H1 (cell line): ENCODE measurements around the gene OSBPL2. TPM values are rescaled to one million over a fixed set of nuclear protein-coding genes. Genes with fewer than 3 reads are reported as not detected.

Experiments used
- CTCF ChIA-PET: fragments of 300-600 bp; sonication (Branson Sonifier 250); formaldehyde crosslinking; loops from one replicate; lab custom pipeline; 2021; ENCODE audit not compliant: partially characterized antibody; lab: Charles Lee
- POLR2A ChIA-PET: fragments of 300-600 bp; sonication (Branson Sonifier 250); formaldehyde crosslinking; loops from one replicate; lab custom pipeline; 2021; ENCODE audit warnings: inconsistent platforms; ENCODE audit not compliant: partially characterized antibody; lab: Charles Lee
- DNase-seq, 2 experiments: peaks; one replicate each; pipeline versions ENCODE4 v3.0.0 to v3.0.0-alpha.2; 2010 to 2022; ENCODE audit warnings: low spot score in 2 of 2, low read depth in 1 of 2, mixed read lengths in 1 of 2
- FAIRE-seq: peaks from 2 replicates; lab custom pipeline; 2011; peaks lifted over from hg19 to GRCh38; lab: Jason Lieb, UNC
- H2AFZ ChIP-seq: 2 replicates; pipeline ENCODE4 v1.8.1; 2012; ENCODE audit warnings: low read length, inconsistent platforms
- H2AK5ac ChIP-seq: 2 replicates; pipeline ENCODE4 v1.6.1; 2013; ENCODE audit warnings: low read depth, low read length
- H2BK120ac ChIP-seq: replicated peaks from 2 replicates; pipeline ENCODE3; 2013; ENCODE audit warnings: low read depth, low read length, inconsistent platforms
- H2BK12ac ChIP-seq: 2 replicates; pipeline ENCODE4 v1.6.1; 2013; ENCODE audit warnings: low read depth, low read length
- H2BK15ac ChIP-seq: 2 replicates; pipeline ENCODE4 v1.6.1; 2013; ENCODE audit warnings: low read length
- H2BK20ac ChIP-seq: 2 replicates; pipeline ENCODE4 v1.6.1; 2013; ENCODE audit warnings: low read length
- H2BK5ac ChIP-seq: 2 replicates; pipeline ENCODE4 v1.6.1; 2013; ENCODE audit warnings: low read depth, low read length
- H3K14ac ChIP-seq: 2 replicates; pipeline ENCODE4 v1.6.1; 2013; ENCODE audit warnings: inconsistent platforms; ENCODE audit not compliant: insufficient read length
- H3K18ac ChIP-seq: 2 replicates; pipeline ENCODE4 v1.6.1; 2013; ENCODE audit warnings: low read length; ENCODE audit errors: extremely low read depth
- H3K23ac ChIP-seq: 2 replicates; pipeline ENCODE4 v1.6.1; 2013; ENCODE audit warnings: inconsistent platforms; ENCODE audit not compliant: insufficient read length
- H3K23me2 ChIP-seq: 2 replicates; pipeline ENCODE4 v1.6.1; 2013; ENCODE audit warnings: low read depth, low read length
- H3K27ac ChIP-seq: 2 replicates; pipeline ENCODE4 v1.6.1; 2011; ENCODE audit warnings: low read depth, low read length, inconsistent platforms
- H3K27me3 ChIP-seq, 4 experiments: replicated peaks in 1 of 4; 1 replicate in 1 of 4; 2 replicates in 3 of 4; pipeline versions ENCODE4 v1.6.1 to v1.8.1; 2011 to 2013; ENCODE audit warnings: low read length in 3 of 4, mild to moderate bottlenecking in 3 of 4, inconsistent platforms in 2 of 4, mixed read lengths in 2 of 4, moderate library complexity in 1 of 4; ENCODE audit not compliant: control insufficient read depth in 3 of 4, insufficient read depth in 3 of 4; ENCODE audit errors: extremely low read depth in 1 of 4
- H3K36me3 ChIP-seq, 4 experiments: 2 replicates each; pipeline versions ENCODE4 v1.6.1 to v1.8.1; 2011 to 2013; ENCODE audit warnings: mild to moderate bottlenecking in 4 of 4, low read length in 3 of 4, moderate library complexity in 2 of 4, control low read depth in 1 of 4, inconsistent platforms in 1 of 4; ENCODE audit not compliant: insufficient read depth in 4 of 4, control insufficient read depth in 2 of 4
- H3K4ac ChIP-seq: replicated peaks from 2 replicates; pipeline ENCODE3; 2013; ENCODE audit warnings: low read length, low read depth, mixed read lengths, inconsistent platforms; ENCODE audit not compliant: insufficient read length
- H3K4me1 ChIP-seq, 4 experiments: replicated peaks in 1 of 4; 1 replicate in 1 of 4; 2 replicates in 3 of 4; pipeline versions ENCODE4 v1.6.1 to v1.8.1; 2011 to 2013; ENCODE audit warnings: low read length in 3 of 4, inconsistent platforms in 2 of 4, mixed read lengths in 1 of 4; ENCODE audit not compliant: insufficient read depth in 4 of 4, control insufficient read depth in 3 of 4
- H3K4me2 ChIP-seq, 2 experiments: 2 replicates each; pipeline versions ENCODE4 v1.6.1 to v1.8.1; 2011 to 2013; ENCODE audit warnings: low read depth in 2 of 2, low read length in 2 of 2, control low read depth in 1 of 2, inconsistent platforms in 1 of 2, mild to moderate bottlenecking in 1 of 2; ENCODE audit not compliant: insufficient read depth in 1 of 2
- H3K4me3 ChIP-seq, 4 experiments: fragments of 200-600, 300-600 bp in 1 of 4; sonication (generic), shearing (Covaris generic), sonication (Bioruptor Twin) in 1 of 4; 2 replicates each; pipeline versions ENCODE4 v1.5.1 to v1.8.1; 2011 to 2016; ENCODE audit warnings: low read length in 4 of 4, low read depth in 3 of 4, control low read depth in 2 of 4, inconsistent platforms in 2 of 4, mild to moderate bottlenecking in 2 of 4, mixed read lengths in 1 of 4, moderate library complexity in 1 of 4; ENCODE audit not compliant: insufficient read depth in 2 of 4; ENCODE audit errors: extremely low read depth in 1 of 4
- H3K56ac ChIP-seq: replicated peaks from 2 replicates; pipeline ENCODE3; 2013; ENCODE audit warnings: low read depth, mild to moderate bottlenecking, mixed read lengths, low read length, inconsistent platforms; ENCODE audit not compliant: insufficient read length
- H3K79me1 ChIP-seq: 2 replicates; pipeline ENCODE4 v1.6.1; 2013; ENCODE audit warnings: low read depth, low read length, control low read depth
- H3K79me2 ChIP-seq, 2 experiments: 2 replicates each; pipeline versions ENCODE4 v1.6.1 to v1.8.1; 2012 to 2013; ENCODE audit warnings: low read length in 2 of 2, mild to moderate bottlenecking in 2 of 2, inconsistent platforms in 1 of 2; ENCODE audit not compliant: insufficient read depth in 2 of 2, control insufficient read depth in 1 of 2
- H3K9ac ChIP-seq, 4 experiments: replicated peaks in 1 of 4; 1 replicate in 1 of 4; 2 replicates in 3 of 4; pipeline versions ENCODE4 v1.6.1 to v1.8.1; 2011 to 2013; ENCODE audit warnings: low read depth in 3 of 4, low read length in 3 of 4, control low read depth in 2 of 4, mild to moderate bottlenecking in 2 of 4, moderate library complexity in 2 of 4, inconsistent platforms in 1 of 4; ENCODE audit errors: extremely low read depth in 1 of 4
- H3K9me3 ChIP-seq, 2 experiments: 2 replicates each; pipeline versions ENCODE4 v1.6.1 to v1.8.1; 2012 to 2013; ENCODE audit warnings: mild to moderate bottlenecking in 2 of 2, moderate library complexity in 2 of 2, control low read depth in 1 of 2, inconsistent platforms in 1 of 2, low read depth in 1 of 2, low read length in 1 of 2, mixed read lengths in 1 of 2; ENCODE audit not compliant: insufficient read depth in 2 of 2
- H4K20me1 ChIP-seq, 2 experiments: replicated peaks in 1 of 2; 2 replicates each; pipeline versions ENCODE3 to v1.8.1; 2011 to 2013; ENCODE audit warnings: inconsistent platforms in 2 of 2, low read length in 2 of 2, mild to moderate bottlenecking in 1 of 2; ENCODE audit not compliant: insufficient read depth in 2 of 2, control insufficient read depth in 1 of 2
- H4K5ac ChIP-seq: 2 replicates; pipeline ENCODE4 v1.6.1; 2013; ENCODE audit warnings: low read length, low read depth, mixed read lengths, inconsistent platforms; ENCODE audit not compliant: insufficient read length
- H4K8ac ChIP-seq: 2 replicates; pipeline ENCODE4 v1.8.0; 2013; ENCODE audit warnings: mild to moderate bottlenecking, moderate library complexity, low read length, inconsistent platforms; ENCODE audit not compliant: insufficient read depth; ENCODE audit errors: extremely low read depth
- H4K91ac ChIP-seq: replicated peaks from 2 replicates; pipeline ENCODE3; 2013; ENCODE audit warnings: low read length, mixed read lengths, inconsistent platforms; ENCODE audit not compliant: insufficient read length
- ASH2L ChIP-seq: fragments of 200-600, 300-600 bp; sonication (generic); IDR thresholded peaks from one replicate; pipeline ENCODE4 v1.7.1; 2017; ENCODE audit warnings: low read length
- CBX5 ChIP-seq: fragments of 300-800, 300-1000 bp; sonication (generic); IDR thresholded peaks from 2 replicates; pipeline ENCODE4 v1.7.1; 2016; ENCODE audit warnings: antibody characterized with exemption, low read length, low read depth
- CREB1 ChIP-seq: IDR thresholded peaks from 2 replicates; pipeline ENCODE4 v1.6.1; 2012; ENCODE audit warnings: inconsistent platforms
- GABPA ChIP-seq: IDR thresholded peaks from 2 replicates; pipeline ENCODE4 v1.6.1; 2011; ENCODE audit warnings: mild to moderate bottlenecking, low read length, moderate library complexity, borderline replicate concordance; ENCODE audit not compliant: insufficient read depth
- GTF2F1 ChIP-seq: IDR thresholded peaks from 2 replicates; pipeline ENCODE4 v1.6.1; 2012; ENCODE audit warnings: low read depth, low read length, improper control_type of control experiment, borderline replicate concordance
- KDM4A ChIP-seq: IDR thresholded peaks from one replicate; pipeline ENCODE4 v1.7.1; 2012; ENCODE audit warnings: low read depth, mild to moderate bottlenecking, moderate library complexity, low read length, inconsistent platforms; ENCODE audit not compliant: severe bottlenecking
- MAFK ChIP-seq: IDR thresholded peaks from 2 replicates; pipeline ENCODE4 v1.6.1; 2012; ENCODE audit warnings: low read depth, mild to moderate bottlenecking, improper control_type of control experiment, low read length
- NANOG ChIP-seq: IDR thresholded peaks from 2 replicates; pipeline ENCODE4 v1.6.1; 2011; ENCODE audit warnings: low read length, low read depth, mild to moderate bottlenecking, inconsistent platforms; ENCODE audit not compliant: insufficient read depth, poor library complexity, severe bottlenecking
- RAD21 ChIP-seq, 2 experiments: IDR thresholded peaks in 1 of 2; conservative IDR thresholded peaks in 1 of 2; 2 replicates each; pipeline ENCODE4 v1.6.1; 2011; ENCODE audit warnings: low read depth in 2 of 2, low read length in 2 of 2, improper control_type of control experiment in 1 of 2, inconsistent platforms in 1 of 2, mild to moderate bottlenecking in 1 of 2, moderate library complexity in 1 of 2
- SAP30 ChIP-seq: fragments of 300-600 bp; sonication (generic); IDR thresholded peaks from 2 replicates; pipeline ENCODE4 v1.7.1; 2012; ENCODE audit warnings: low read length, moderate library complexity, mild to moderate bottlenecking, inconsistent platforms; ENCODE audit not compliant: insufficient read depth, insufficient replicate concordance
- TAF1 ChIP-seq: IDR thresholded peaks from 2 replicates; pipeline ENCODE4 v1.6.1; 2011; ENCODE audit warnings: mild to moderate bottlenecking, low read depth, low read length
- WGBS, 2 experiments: shearing (Covaris generic) in 1 of 2; methylation state at CpG; one replicate each; pipeline versions ENCODE4 v1.1.6 to v1.1.7; 2013 to 2015; ENCODE audit warnings: low lambda C conversion rate in 2 of 2, mixed read lengths in 2 of 2, inconsistent platforms in 1 of 2, low coverage in 1 of 2, missing lambda C conversion rate in 1 of 2; ENCODE audit not compliant: insufficient replicate concordance in 2 of 2, insufficient coverage in 1 of 2, insufficient read length in 1 of 2; ENCODE audit errors: extremely low coverage in 1 of 2, missing lambda C conversion rate in 1 of 2; 5-methylcytosine and 5-hydroxymethylcytosine counted together
- polyA plus RNA-seq, 7 experiments: library from polyadenylated mRNA; depleted of rRNA in 3 of 7; stranded (reverse) in 5 of 7; unstranded in 2 of 7; fragments of >200 nt in 5 of 7; fragments of 200-250 nt in 2 of 7; gene quantifications; 1 replicate in 5 of 7; 2 replicates in 1 of 7; 4 replicates in 1 of 7; pipeline versions ENCODE4 v1.2.1 to v1.2.3, GENCODE V29; 2011 to 2013; ENCODE audit warnings: missing spikeins in 2 of 7, mixed read lengths in 2 of 7
- total RNA-seq: library from RNA; stranded (reverse); fragmentation: NEBNext Ultra II Directional; extraction: Animal tissue kit (Norgen Biotek cat#: 25700); gene quantifications from 2 replicates; pipeline ENCODE4 v1.2.1, GENCODE V29; 2021

Gene OSBPL2
- total and polyA plus RNA-seq, 2 of the 8 experiments (the other 6 are each of a cell fraction or from before 2014, with no cell fraction given), result 11.7 to 42.4 TPM

DNA sequence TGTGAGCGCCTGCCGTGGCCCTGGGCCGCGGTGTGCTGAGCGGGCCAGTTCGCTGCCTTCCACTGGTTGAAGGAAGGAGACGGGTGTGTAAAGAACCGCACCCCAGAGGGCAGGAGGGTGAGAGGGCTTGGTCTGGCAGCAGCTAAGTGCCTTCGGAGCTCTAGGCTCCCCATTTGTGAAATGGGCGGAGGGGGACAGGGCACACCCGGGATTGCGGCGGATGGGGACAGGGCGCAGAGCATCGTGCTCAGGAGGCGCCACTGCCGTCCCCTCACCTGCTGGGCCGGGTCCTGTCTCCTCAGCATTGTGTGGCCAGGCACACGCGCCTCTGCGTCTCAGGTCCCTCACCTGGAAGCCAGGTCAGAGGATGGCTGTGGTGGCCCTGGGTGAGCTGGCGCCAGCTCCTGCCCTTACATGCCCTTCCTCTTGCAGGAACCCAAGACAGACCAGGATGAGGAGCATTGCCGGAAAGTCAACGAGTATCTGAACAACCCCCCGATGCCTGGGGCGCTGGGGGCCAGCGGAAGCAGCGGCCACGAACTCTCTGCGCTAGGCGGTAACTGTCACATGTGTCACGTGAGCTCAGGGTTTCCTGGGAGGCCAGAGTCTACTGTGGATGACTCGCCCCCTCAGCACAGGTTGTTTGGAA is 67.6 kb downstream of the OSBPL2 start:
- Histone ChIP-seq H3K79me1 (peaks cover 13% of the 10 kb centered on the region), H3K36me3 (peaks cover 24 to 64% (median 49%) of the 10 kb centered on the region in 4 experiments), H3K56ac (no peak overlapping the region), H4K8ac (peak overlapping the region; percentile 36; the same call in 1 of the 2 replicates), H3K27me3 (no peaks in the 10 kb centered on the region), H3K23ac (no peak overlapping the region), H3K4me1 (peaks cover 0 to 9% (median 4%) of the 10 kb centered on the region in 4 experiments; a peak in 5 of 7 replicates), H2AK5ac (no peak overlapping the region), H4K20me1 (peaks cover 34 to 52% of the 10 kb centered on the region in 2 experiments), H3K9ac (peak overlapping the region in 1 of 4 experiments; percentile 16; a peak in 2 of 7 replicates), H3K79me2 (peaks cover 18 to 31% of the 10 kb centered on the region in 2 experiments; a peak in 3 of 4 replicates), H2AFZ (no peak overlapping the region), H3K4ac (no peak overlapping the region), H2BK20ac (no peak overlapping the region), H2BK5ac (peak overlapping the region; percentile 52; the same call in 1 of the 2 replicates), H3K18ac (no peak overlapping the region), H4K5ac (no peak overlapping the region), H3K4me2 (no peak overlapping the region; a peak in 1 of 4 replicates), H3K23me2 (peaks cover 10% of the 10 kb centered on the region; the same call in 1 of the 2 replicates), H3K4me3 (no peak overlapping the region), H4K91ac (no peak overlapping the region), H3K9me3 (no peaks in the 10 kb centered on the region), H3K27ac (no peak overlapping the region), H2BK15ac (no peak overlapping the region), H2BK12ac (no peak overlapping the region), H3K14ac (no peak overlapping the region), H2BK120ac (no peak overlapping the region)
- DNase-seq (no peak), FAIRE-seq (no peak)
- WGBS, 2 experiments, result 95% methylated on average over 29 of the region's 33 CpGs; no CpG with 5 or more reads in 1 of the 2 experiments
- ChIA-PET POLR2A (interaction anchor here (0.7 to 14.6 kb wide), 17 partner anchors 9 to 82 kb away, joined by 3 to 170 read pairs (median 10); partner anchors contain the start of genes LAMA5 and RPS21), CTCF (interaction anchor here (0.7 to 3.2 kb wide), 14 partner anchors 8 to 95 kb away, joined by 3 to 15 read pairs (median 4); partner anchors contain the start of gene LAMA5)
- no peak for TF ChIP-seq ASH2L
- TF ChIP-seq MAFK, result no peak
- no peak for TF ChIP-seq CREB1
- no peak for TF ChIP-seq GABPA
- no peak for TF ChIP-seq NANOG
- TF ChIP-seq RAD21 (IDR thresholded peaks at IDR 0.05 in 1 of 2, conservative IDR thresholded peaks at IDR 0.05 in 1 of 2; ENCODE audit: low read depth in 2 of 2, low read length in 2 of 2), result no peak
- no peak for TF ChIP-seq KDM4A
- TF ChIP-seq TAF1, result no peak
- TF ChIP-seq SAP30, result no peak
- TF ChIP-seq CBX5, result no peak
- no peak for TF ChIP-seq GTF2F1
